PC-3 (cell line): Measurements from ENCODE around the gene GBP3. TPM values are rescaled to one million over a fixed set of nuclear protein-coding genes. Genes with fewer than 3 reads are reported as not detected.
A peak's percentile ranks its signal among the peaks of the same experiment; 100 is the strongest.
"Not testable (repeated sequence)": the region's sequence is repeated elsewhere in the genome, so short reads cannot be mapped to it uniquely, and the experiment has no call there.

ENCODE experiments used
- ATAC-seq: fragments of 200-7000 bp; cut with Tn5 transposase; 2 replicates; pipeline ENCODE4 v1.9.1; 2020; ENCODE audit warnings: mild to moderate bottlenecking, moderate library complexity
- BruUV-seq: library from RNA; stranded (reverse); fragments of 400-500 nt; replicated peaks from 2 replicates; lab custom pipeline; 2021; lab: Mats Ljungman, UMichigan
- CTCF ChIA-PET: fragments of 300-600 bp; sonication (Branson Sonifier 250); formaldehyde crosslinking; loops from one replicate; lab custom pipeline; 2022; ENCODE audit warnings: antibody characterized with exemption; lab: Charles Lee
- POLR2A ChIA-PET: fragments of 300-600 bp; sonication (Branson Sonifier 250); formaldehyde crosslinking; loops from one replicate; lab custom pipeline; 2022; ENCODE audit warnings: antibody characterized with exemption; ENCODE audit not compliant: unreplicated experiment; lab: Charles Lee
- DNase-seq: peaks from one replicate; pipeline ENCODE4 v3.0.0-alpha.2; 2015
- H2AFZ ChIP-seq: fragments of 300-600 bp; sonication (generic); 2 replicates; pipeline ENCODE4 v1.6.0; 2016; ENCODE audit warnings: antibody characterized with exemption, low read length
- H3F3A ChIP-seq: fragments of 300-600 bp; sonication (generic); one replicate; pipeline ENCODE4 v1.6.0; 2017; ENCODE audit warnings: antibody characterized with exemption, low read length, control low read depth, mild to moderate bottlenecking; ENCODE audit not compliant: unreplicated experiment
- H3K27ac ChIP-seq: fragments of 300-600 bp; sonication (generic); 2 replicates; pipeline ENCODE4 v1.5.1; 2016; ENCODE audit warnings: mild to moderate bottlenecking, low read length
- H3K27me3 ChIP-seq: fragments of 300-600 bp; sonication (generic); 2 replicates; pipeline ENCODE4 v1.6.1; 2016; ENCODE audit warnings: low read length, mixed read lengths
- H3K36me3 ChIP-seq: fragments of 300-600 bp; sonication (generic); 2 replicates; pipeline ENCODE4 v1.6.1; 2016; ENCODE audit warnings: low read depth, mixed run types, low read length, mixed read lengths
- H3K4me1 ChIP-seq: fragments of 300-600 bp; sonication (generic); 2 replicates; pipeline ENCODE4 v1.5.1; 2016; ENCODE audit warnings: low read length; ENCODE audit not compliant: insufficient read depth
- H3K4me2 ChIP-seq: fragments of 300-600 bp; sonication (generic); 2 replicates; pipeline ENCODE4 v1.6.0; 2016; ENCODE audit warnings: low read length
- H3K4me3 ChIP-seq: fragments of 300-600 bp; sonication (generic); 2 replicates; pipeline ENCODE4 v1.5.1; 2016; ENCODE audit warnings: mild to moderate bottlenecking, low read length, mixed read lengths
- H3K79me2 ChIP-seq: fragments of 300-600 bp; sonication (generic); 2 replicates; pipeline ENCODE4 v1.6.1; 2017; ENCODE audit warnings: low read length, mixed read lengths
- H3K9ac ChIP-seq: fragments of 300-600 bp; sonication (generic); 2 replicates; pipeline ENCODE4 v1.6.0; 2016; ENCODE audit warnings: mild to moderate bottlenecking, low read length
- H3K9me2 ChIP-seq: fragments of 300-600 bp; sonication (generic); replicated peaks from 2 replicates; pipeline ENCODE4 v1.6.1; 2016; ENCODE audit warnings: mixed run types, low read length, mixed read lengths
- H3K9me3 ChIP-seq: fragments of 300-600 bp; sonication (generic); 2 replicates; pipeline ENCODE4 v1.6.1; 2016; ENCODE audit warnings: low read length, mixed read lengths
- H4K20me1 ChIP-seq: fragments of 300-600 bp; sonication (generic); 2 replicates; pipeline ENCODE4 v1.6.1; 2016; ENCODE audit warnings: low read length, mixed read lengths
- EZH2phosphoT487 ChIP-seq: fragments of 300-600 bp; sonication (generic); IDR thresholded peaks from 2 replicates; pipeline ENCODE4 v1.6.1; 2018; ENCODE audit warnings: mild to moderate bottlenecking, antibody characterized with exemption, low read length, borderline replicate concordance
- intact Hi-C: fragments of 100-400 bp; cut with micrococcal nuclease; formaldehyde crosslinking; loops from 2 replicates; pipeline ENCODE4 v1.9.0; 2023
- total RNA-seq: library from RNA; depleted of rRNA; stranded (reverse); fragments of >200 nt; gene quantifications from 2 replicates; pipeline ENCODE4 v1.2.3, GENCODE V29; 2014
- TF ChIP-seq, protein P1 (sequence below): fragments of 300-600 bp; sonication (generic); conservative IDR thresholded peaks from 2 replicates; pipeline ENCODE4 v1.5.1; 2017; ENCODE audit warnings: antibody characterized with exemption, low read depth, mild to moderate bottlenecking, low read length

Gene GBP3
- total RNA-seq, 1 experiment from 2014 or later, result 23.3 TPM

DNA sequence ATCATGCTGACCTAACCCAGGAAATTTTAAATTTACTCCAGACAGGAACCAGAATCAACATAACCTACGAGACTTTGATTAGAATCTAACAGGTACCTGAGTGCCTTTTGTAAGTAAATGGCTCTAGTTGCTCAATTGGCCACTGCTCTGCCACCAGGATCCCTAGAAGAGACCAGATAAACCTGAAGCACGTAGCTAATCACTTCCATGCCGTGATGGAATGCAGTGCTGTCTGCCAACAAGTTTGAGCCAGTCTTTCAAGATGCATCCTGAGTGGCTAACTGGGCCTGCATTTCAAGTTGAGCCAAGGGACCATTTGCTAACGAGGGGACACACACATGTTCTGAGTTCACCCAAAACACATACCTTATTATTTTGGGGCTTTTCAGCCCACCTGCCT lies 26.5 kb upstream of the GBP3 start:
- BruUV-seq, CTCF ChIA-PET, H3F3A ChIP-seq, H3K4me2 ChIP-seq, POLR2A ChIA-PET, H4K20me1 ChIP-seq, H3K4me3 ChIP-seq, H2AFZ ChIP-seq, ATAC-seq, H3K4me1 ChIP-seq, H3K79me2 ChIP-seq, intact Hi-C loops, H3K27me3 ChIP-seq, DNase-seq, H3K9me3 ChIP-seq, H3K9me2 ChIP-seq, H3K36me3 ChIP-seq, H3K27ac ChIP-seq, H3K9ac ChIP-seq: not testable (repeated sequence)

DNA sequence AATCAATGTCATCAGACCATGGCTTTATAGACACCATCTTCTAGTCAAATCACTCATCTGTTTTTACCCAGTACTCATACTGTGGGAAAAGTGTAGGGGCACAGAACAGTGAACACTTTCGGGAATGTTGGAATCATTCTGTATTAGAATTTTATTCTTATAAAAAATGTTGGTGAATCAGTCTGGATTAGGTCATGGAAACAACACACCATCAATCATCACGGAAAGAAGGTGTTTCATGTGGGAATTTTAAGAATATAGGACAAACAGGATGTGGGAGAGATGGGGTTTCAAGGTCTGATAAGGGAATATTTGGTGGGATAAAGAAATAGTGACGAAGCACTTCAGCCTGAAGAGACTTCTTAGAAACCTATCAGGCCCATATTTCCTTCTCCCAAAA lies 25.1 kb upstream of the GBP3 start:
- CTCF ChIA-PET, result no interaction called here
- no peak overlapping the region for H3K4me3 ChIP-seq
- peak; percentile 63 for DNase-seq
- no peak overlapping the region for H3K9ac ChIP-seq
- TF ChIP-seq EZH2phosphoT487, result no peak
- TF ChIP-seq, protein P1, sequence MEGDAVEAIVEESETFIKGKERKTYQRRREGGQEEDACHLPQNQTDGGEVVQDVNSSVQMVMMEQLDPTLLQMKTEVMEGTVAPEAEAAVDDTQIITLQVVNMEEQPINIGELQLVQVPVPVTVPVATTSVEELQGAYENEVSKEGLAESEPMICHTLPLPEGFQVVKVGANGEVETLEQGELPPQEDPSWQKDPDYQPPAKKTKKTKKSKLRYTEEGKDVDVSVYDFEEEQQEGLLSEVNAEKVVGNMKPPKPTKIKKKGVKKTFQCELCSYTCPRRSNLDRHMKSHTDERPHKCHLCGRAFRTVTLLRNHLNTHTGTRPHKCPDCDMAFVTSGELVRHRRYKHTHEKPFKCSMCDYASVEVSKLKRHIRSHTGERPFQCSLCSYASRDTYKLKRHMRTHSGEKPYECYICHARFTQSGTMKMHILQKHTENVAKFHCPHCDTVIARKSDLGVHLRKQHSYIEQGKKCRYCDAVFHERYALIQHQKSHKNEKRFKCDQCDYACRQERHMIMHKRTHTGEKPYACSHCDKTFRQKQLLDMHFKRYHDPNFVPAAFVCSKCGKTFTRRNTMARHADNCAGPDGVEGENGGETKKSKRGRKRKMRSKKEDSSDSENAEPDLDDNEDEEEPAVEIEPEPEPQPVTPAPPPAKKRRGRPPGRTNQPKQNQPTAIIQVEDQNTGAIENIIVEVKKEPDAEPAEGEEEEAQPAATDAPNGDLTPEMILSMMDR, result no peak
- no peaks in the 10 kb centered on the region for H3K79me2 ChIP-seq
- H3K4me1 ChIP-seq, result peaks cover 10% of the 10 kb centered on the region; the same call in 1 of the 2 replicates
- no peak overlapping the region for H2AFZ ChIP-seq
- ATAC-seq, result peak; percentile 33
- no peaks in the 10 kb centered on the region for H3K36me3 ChIP-seq
- H3K27ac ChIP-seq, result peak overlapping the region; percentile 57
- H3K4me2 ChIP-seq, result 0 out of 2 replicates have a peak overlapping the region, but pooled peaks have one; percentile 31
- intact Hi-C loops, result no loop called here
- POLR2A ChIA-PET, result no interaction called here
- H4K20me1 ChIP-seq, result no peaks in the 10 kb centered on the region
- no peaks in the 10 kb centered on the region for H3F3A ChIP-seq
- no peaks in the 10 kb centered on the region for H3K9me2 ChIP-seq
- no peaks in the 10 kb centered on the region for H3K27me3 ChIP-seq
- no TSS peak for BruUV-seq
- no peaks in the 10 kb centered on the region for H3K9me3 ChIP-seq

DNA sequence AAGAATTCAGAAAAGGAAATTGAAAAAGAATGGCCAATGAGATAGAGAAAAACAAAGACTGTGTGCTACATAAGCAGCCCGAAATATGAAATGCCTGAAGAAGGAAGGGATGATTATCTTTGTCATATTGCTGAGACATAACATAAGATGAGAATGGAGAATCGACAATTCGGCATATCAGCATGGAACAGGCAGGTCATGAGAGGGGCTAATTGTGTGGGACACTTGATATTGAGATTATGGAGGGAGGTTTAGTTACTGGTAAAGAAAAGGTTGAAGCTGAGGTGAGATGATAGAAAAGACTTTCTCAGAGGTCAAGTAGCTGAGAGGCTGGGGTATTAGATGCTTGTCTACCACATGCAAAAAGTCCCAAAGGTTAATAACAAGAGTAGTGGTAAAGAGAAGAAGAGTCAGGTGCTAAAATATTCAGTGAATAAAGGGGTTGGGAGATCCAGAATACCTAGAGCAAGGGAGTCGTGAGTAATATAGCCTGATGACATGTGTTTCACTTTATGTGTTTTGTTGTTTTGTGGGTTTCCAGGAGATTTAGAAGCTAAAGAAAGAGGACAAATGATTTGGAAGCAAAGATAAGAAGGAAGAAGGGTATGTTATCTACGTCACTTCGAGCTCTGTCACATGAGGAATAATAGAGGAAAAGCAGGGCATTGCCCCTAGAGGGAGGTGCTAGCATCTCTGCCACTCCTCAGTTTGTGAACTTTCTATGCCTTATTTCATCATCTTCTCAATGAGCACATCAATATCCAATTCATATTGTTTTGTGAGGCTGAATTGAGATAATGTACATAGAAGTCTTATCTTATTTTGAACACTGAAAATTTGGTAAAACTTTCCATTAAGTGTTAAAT lies 23.9 kb upstream of the GBP3 start:
- POLR2A ChIA-PET, H3K4me3 ChIP-seq, H3K79me2 ChIP-seq, H3K9me3 ChIP-seq, ATAC-seq, intact Hi-C loops, DNase-seq, H3K9me2 ChIP-seq, H3K27me3 ChIP-seq, CTCF ChIA-PET, H3K27ac ChIP-seq, H3F3A ChIP-seq, H4K20me1 ChIP-seq, H3K9ac ChIP-seq, H3K36me3 ChIP-seq, H3K4me2 ChIP-seq, H2AFZ ChIP-seq, BruUV-seq: not testable (repeated sequence)
- H3K4me1 ChIP-seq, result peaks cover 12% of the 10 kb centered on the region
